ES-I3 (cell line): Measurements from ENCODE around the gene AFAP1L1.
"Not testable (repeated sequence)": the region's sequence is repeated elsewhere in the genome, so short reads cannot be mapped to it uniquely, and the experiment has no call there.

Source experiments
- H3K36me3 ChIP-seq: 2 replicates; pipeline ENCODE4 v1.6.1; 2013; ENCODE audit warnings: mild to moderate bottlenecking, low read length, control low read depth, moderate library complexity; ENCODE audit not compliant: insufficient read depth
- H3K4me1 ChIP-seq: 2 replicates; pipeline ENCODE4 v1.6.1; 2013; ENCODE audit warnings: mild to moderate bottlenecking, control low read depth, low read length; ENCODE audit not compliant: insufficient read depth
- H3K9ac ChIP-seq: 2 replicates; pipeline ENCODE4 v1.6.1; 2013; ENCODE audit warnings: low read depth, mild to moderate bottlenecking, low read length, moderate library complexity
- H3K9me3 ChIP-seq: 2 replicates; pipeline ENCODE4 v1.6.1; 2013; ENCODE audit warnings: mild to moderate bottlenecking, low read length, moderate library complexity; ENCODE audit not compliant: control insufficient read depth, insufficient read depth

AFAP1L1 gene

GRCh38 chr5:149271195-149271715, 404 bp upstream of the AFAP1L1 start:
- Histone ChIP-seq H3K4me1 (0 out of 2 replicates have a peak, but pooled peaks cover 7% of the 10 kb centered on the region), H3K9me3 (no peaks in the 10 kb centered on the region), H3K36me3 (no peaks in the 10 kb centered on the region), H3K9ac (peak overlapping the region; percentile 86; the same call in 1 of the 2 replicates)

GRCh38 chr5:149272781-149273180, 1.1 kb downstream of the AFAP1L1 start:
- peak overlapping the region; percentile 86; the same call in 1 of the 2 replicates for H3K9ac ChIP-seq
- not testable (repeated sequence) for H3K9me3 ChIP-seq, H3K36me3 ChIP-seq, H3K4me1 ChIP-seq

DNA sequence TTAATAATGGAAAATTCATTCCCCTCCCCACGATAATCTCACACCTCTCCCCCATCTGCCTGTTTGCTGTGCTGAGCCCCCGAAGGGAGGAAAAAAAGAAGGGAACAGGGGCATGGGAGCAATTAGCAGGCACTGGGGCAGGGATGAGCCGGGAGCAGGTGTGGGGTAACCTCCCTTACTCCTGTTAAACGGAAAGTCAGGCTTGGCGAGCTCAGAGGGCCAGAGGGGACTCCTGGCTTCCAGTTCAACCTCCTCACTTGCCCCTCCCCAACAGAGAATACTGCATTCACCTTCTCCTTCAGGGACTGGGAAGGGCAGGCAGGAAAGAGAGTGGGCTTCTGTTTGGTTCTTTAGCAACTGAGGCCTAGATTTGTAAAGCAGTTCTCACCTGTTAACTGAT, 1.6 kb downstream of the AFAP1L1 start:
- H3K9ac ChIP-seq = peak overlapping the region; percentile 27; the same call in 1 of the 2 replicates
- no peaks in the 10 kb centered on the region for H3K36me3 ChIP-seq
- no peaks in the 10 kb centered on the region; the same call in 1 of the 2 replicates for H3K9me3 ChIP-seq
- H3K4me1 ChIP-seq = 0 out of 2 replicates have a peak, but pooled peaks cover 7% of the 10 kb centered on the region

- Histone ChIP-seq H3K9me3 (no peaks in the 10 kb centered on the region; the same call in 1 of the 2 replicates), H3K9ac (no peak overlapping the region), H3K4me1 (0 out of 2 replicates have a peak, but pooled peaks cover 7% of the 10 kb centered on the region), H3K36me3 (no peaks in the 10 kb centered on the region)
These were observed 2.3 kb downstream of the AFAP1L1 start for GRCh38 chr5:149273950-149274349.

DNA sequence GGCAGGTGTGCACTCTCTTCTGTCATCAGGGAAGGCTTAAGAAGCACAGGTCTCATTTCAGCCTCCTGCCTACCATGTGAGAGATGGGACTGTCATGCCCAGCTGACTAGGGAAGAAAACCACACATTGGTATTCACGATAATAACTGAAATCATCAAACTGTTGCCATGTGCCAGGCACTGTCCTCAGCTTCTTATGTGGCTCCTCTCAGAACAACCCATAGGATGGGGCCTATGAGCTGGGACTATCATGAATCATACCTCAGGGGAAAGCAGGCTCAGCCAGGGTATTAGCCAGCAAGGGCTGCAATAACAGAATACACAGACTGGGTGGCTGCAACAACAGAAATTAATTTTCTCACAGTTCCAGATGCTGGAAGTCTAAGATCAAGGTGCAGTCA, 3.3 kb downstream of the AFAP1L1 start:
- Histone ChIP-seq H3K4me1 (0 out of 2 replicates have a peak, but pooled peaks cover 7% of the 10 kb centered on the region), H3K36me3 (no peaks in the 10 kb centered on the region), H3K9ac (no peak overlapping the region), H3K9me3 (no peaks in the 10 kb centered on the region; the same call in 1 of the 2 replicates)

DNA sequence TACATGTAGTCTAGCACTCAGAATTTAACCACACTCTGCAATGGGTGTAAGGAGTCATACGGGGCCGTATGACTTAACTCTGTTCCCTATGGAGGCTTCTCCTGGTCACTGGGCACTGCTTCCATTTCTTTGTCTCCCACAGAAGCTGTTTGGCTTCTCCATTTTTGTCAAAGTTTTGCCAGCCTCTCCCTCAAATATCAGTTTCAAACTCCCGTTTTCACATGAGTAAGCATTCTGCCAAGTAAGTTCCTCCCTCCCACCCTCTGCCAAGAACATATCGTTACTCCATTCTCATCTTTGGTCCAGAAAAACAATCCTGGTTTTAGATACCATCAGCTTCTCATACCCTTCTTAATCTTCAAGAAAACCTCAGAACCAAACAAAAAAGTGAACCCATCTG, 6.1 kb downstream of the AFAP1L1 start:
- H3K36me3 ChIP-seq = no peaks in the 10 kb centered on the region
- 0 out of 2 replicates have a peak, but pooled peaks cover 7% of the 10 kb centered on the region for H3K4me1 ChIP-seq
- H3K9me3 ChIP-seq = no peaks in the 10 kb centered on the region; the same call in 1 of the 2 replicates
- H3K9ac ChIP-seq = no peak overlapping the region

DNA sequence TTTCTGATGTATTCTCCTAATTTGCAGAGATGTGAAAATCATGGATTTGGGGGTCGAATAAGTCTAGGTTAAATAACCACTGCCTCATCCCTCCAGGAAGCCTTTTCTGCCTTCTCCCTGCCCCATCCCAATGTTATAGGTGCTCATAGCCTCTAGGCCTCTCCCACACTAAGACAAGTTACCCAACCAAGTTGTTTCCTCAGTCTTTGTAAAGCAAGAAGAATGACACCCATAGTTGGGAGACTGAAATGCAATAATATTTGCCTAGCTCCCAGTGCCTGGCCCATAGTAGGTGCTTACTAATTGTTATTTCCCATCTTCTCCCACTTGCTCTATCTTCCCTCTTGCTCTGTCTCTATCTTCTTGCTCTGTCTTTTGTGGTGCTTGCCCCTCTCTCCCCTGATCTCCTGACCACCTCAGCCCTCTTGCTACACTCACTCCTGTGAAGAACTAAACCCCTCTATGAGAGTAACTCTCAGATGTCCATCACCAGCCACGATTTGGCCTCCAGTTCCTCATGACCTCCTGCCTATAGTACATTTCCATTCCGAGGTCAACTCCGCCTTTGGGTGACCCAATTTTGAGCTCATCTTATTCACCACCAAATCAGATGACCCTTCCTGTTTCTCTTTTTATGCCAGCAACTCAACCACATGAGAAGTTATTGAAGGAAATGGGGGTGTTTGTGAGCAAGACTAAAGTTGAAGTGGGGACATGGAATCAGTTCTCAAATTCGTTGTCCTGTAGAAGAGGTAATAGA, 7.0 kb downstream of the AFAP1L1 start:
- no peaks in the 10 kb centered on the region; the same call in 1 of the 2 replicates for H3K9me3 ChIP-seq
- H3K36me3 ChIP-seq = no peaks in the 10 kb centered on the region
- H3K9ac ChIP-seq = no peak overlapping the region
- no peaks in the 10 kb centered on the region for H3K4me1 ChIP-seq

GRCh38 chr5:149279661-149280060, 8.0 kb downstream of the AFAP1L1 start:
- Histone ChIP-seq H3K9me3 (no peaks in the 10 kb centered on the region; the same call in 1 of the 2 replicates), H3K4me1 (no peaks in the 10 kb centered on the region), H3K9ac (no peak overlapping the region), H3K36me3 (no peaks in the 10 kb centered on the region)

- Histone ChIP-seq H3K9me3 (no peaks in the 10 kb centered on the region; the same call in 1 of the 2 replicates), H3K36me3 (no peaks in the 10 kb centered on the region), H3K4me1 (no peaks in the 10 kb centered on the region)
These were observed 8.5 kb downstream of the AFAP1L1 start for GRCh38 chr5:149280124-149280523.

GRCh38 chr5:149280802-149281201, 9.1 kb downstream of the AFAP1L1 start:
- H3K9me3 ChIP-seq = no peaks in the 10 kb centered on the region; the same call in 1 of the 2 replicates
- no peaks in the 10 kb centered on the region for H3K4me1 ChIP-seq
- no peaks in the 10 kb centered on the region for H3K36me3 ChIP-seq
- no peak overlapping the region for H3K9ac ChIP-seq

More at GRCh38 chr5:149280124-149280523, 8.5 kb downstream of the AFAP1L1 start:
- H3K9ac ChIP-seq = no peak overlapping the region

DNA sequence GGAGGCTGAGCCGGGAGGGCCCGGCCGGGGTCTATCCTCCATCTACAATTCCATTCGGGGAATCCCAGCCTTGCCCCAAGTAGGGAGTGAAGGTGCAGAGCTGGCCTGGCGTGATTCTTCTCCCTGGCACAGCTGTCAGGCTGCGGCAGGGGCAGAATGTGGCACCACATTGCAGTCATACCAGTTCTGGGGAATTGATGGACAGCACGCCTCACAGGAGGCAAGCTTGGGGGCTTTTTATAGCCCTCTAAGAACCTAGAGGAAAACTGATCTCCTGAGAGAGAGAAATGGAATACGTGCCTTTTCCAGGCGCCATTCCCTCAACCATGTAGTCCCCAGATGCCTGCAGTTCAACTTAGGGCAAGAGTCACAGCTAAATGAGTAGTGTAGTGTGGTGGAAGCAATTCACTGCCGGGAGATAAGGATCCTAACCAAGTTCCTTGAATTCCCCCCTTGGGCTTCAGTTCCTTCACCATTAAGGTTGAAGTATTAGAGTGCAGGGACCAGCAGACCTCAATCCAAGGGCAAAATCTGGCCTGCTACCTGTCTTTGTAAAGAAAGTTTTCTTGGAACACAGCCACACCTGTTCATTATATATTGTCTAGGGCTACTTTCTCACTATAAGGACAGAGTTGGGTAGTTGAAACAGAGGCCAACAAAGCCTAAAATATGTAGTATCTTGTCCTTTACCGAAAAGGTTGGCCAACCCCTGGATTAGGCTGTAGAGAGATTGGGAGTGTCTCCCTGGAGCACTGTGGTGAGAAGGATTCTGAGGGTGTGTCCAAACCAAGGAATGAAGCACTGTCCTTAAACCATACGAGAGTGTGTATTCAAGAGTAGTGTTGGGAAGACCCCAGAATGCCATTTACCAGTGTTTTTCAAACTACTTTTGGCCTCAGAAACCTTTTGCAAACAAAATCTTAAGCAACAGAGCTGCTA, 10.6 kb downstream of the AFAP1L1 start:
- Histone ChIP-seq H3K4me1 (no peaks in the 10 kb centered on the region), H3K36me3 (no peaks in the 10 kb centered on the region), H3K9me3 (no peaks in the 10 kb centered on the region; the same call in 1 of the 2 replicates), H3K9ac (no peak overlapping the region)

DNA sequence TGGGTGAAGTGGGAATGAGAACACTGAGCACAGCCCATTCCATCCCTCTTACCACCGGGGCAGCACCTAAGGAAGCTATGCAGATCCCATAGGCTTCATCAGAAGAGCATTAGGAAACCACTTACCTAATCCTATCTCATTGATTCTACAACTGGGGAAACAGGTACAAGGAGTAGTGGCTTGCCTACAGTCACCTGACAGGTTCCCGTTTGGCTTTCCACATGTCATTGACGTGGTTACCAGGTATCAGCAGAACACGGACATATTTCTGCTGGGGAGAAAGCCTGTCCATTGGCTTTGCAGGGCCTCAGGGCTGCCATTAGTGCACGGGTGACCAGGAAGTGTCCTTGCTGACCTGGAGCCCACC, 11.3 kb downstream of the AFAP1L1 start:
- H3K4me1 ChIP-seq = no peaks in the 10 kb centered on the region
- no peaks in the 10 kb centered on the region for H3K9me3 ChIP-seq
- no peaks in the 10 kb centered on the region for H3K36me3 ChIP-seq
- H3K9ac ChIP-seq = no peak overlapping the region

GRCh38 chr5:149283626-149284480, 12.2 kb downstream of the AFAP1L1 start:
- no peaks in the 10 kb centered on the region for H3K9me3 ChIP-seq
- H3K9ac ChIP-seq = no peak overlapping the region
- H3K4me1 ChIP-seq = no peaks in the 10 kb centered on the region
- no peaks in the 10 kb centered on the region for H3K36me3 ChIP-seq
